GM12864 (cell line): ENCODE data around the gene PCDHGB1.
"Not testable (repeated sequence)": the region's sequence is repeated elsewhere in the genome, so short reads cannot be mapped to it uniquely, and the experiment has no call there.

Source experiments
- DNase-seq: peaks from one replicate; pipeline ENCODE4 v3.0.0-alpha.2; 2011; ENCODE audit warnings: low read depth
- H3K4me3 ChIP-seq: 2 replicates; pipeline ENCODE4 v1.5.1; 2011; ENCODE audit warnings: mild to moderate bottlenecking, low read depth, low read length, control low read depth
- CTCF ChIP-seq: IDR thresholded peaks from 2 replicates; pipeline ENCODE4 v1.5.1; 2011; ENCODE audit warnings: low read depth, mild to moderate bottlenecking, moderate library complexity, low read length, control low read depth, inconsistent platforms; ENCODE audit errors: missing control alignments

The PCDHGB1 gene

DNA sequence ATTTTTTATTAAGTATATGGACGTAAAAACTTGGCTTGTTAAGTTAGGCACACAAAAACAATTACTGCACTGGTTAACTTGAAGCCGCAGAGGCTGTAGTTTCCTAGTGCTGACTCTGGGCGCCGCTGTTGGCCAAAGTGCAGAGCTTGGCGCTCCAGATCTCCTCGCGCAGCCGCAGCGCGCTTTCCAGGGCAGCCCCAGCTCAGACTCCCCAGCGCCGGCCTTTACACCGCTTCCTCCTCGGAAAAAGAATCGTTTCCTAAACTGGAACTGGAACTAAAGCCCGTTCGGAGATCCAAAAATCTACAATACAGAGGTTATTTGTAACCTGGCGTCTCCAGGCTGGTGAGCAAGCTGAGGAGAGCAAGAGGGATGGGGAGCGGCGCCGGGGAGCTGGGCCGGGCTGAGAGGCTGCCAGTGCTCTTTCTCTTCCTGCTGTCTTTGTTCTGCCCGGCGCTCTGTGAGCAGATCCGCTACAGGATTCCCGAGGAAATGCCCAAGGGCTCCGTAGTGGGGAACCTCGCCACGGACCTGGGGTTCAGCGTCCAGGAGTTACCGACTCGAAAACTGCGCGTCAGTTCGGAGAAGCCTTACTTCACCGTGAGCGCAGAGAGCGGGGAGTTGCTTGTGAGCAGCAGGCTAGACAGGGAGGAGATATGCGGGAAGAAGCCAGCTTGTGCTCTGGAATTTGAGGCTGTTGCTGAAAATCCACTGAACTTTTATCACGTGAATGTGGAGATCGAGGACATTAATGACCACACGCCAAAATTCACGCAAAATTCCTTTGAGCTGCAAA lies 48.1 kb downstream of the PCDHGB1 start, which contains the start of gene PCDHGB5:
Gene PCDHGB5, plus strand, starts transcription at position 192 of the 796 bp plus-strand sequence. Its CDS starts 181 bp downstream, at position 373.
- H3K4me3 ChIP-seq, result peak within 1 kb of the TSS; percentile 53
- DNase-seq, result not testable (repeated sequence)
- TF ChIP-seq CTCF, result peak; percentile 69

GRCh38 chr5:141398608-141399007 lies 48.7 kb downstream of the PCDHGB1 start:
- H3K4me3 ChIP-seq, result no peak overlapping the region; the same call in 1 of the 2 replicates
- TF ChIP-seq CTCF, result no peak
- no peak for DNase-seq

- no peak for TF ChIP-seq CTCF
- no peak for DNase-seq
- H3K4me3 ChIP-seq, result no peak overlapping the region
Measured at GRCh38 chr5:141399555-141400258, 49.8 kb downstream of the PCDHGB1 start.
